ENCODE measurements around the gene DCLK1.

DNA sequence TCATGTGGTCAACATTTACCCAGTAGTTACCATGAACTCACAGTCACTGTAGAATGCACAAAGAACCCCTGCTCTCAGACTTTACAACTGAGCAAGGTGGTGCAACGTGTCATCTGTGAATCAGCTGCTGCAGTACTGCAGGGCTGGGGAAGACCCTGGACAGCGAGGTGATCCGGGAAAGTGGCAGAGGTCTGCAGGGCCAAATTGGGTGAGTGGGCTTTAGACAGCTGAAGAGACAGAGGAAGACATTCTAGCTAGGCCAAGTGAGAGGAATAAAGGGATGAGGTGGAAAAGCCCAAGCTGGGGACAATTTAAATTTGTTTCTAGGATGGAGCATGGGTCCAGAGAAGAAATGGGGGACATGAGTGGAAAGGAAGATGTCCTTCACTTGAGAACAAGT is 270.5 kb downstream of the DCLK1 start:
- no peak for TF ChIP-seq POLR2A (IDR thresholded peaks at IDR 0.05)
- TF ChIP-seq, protein P1, sequence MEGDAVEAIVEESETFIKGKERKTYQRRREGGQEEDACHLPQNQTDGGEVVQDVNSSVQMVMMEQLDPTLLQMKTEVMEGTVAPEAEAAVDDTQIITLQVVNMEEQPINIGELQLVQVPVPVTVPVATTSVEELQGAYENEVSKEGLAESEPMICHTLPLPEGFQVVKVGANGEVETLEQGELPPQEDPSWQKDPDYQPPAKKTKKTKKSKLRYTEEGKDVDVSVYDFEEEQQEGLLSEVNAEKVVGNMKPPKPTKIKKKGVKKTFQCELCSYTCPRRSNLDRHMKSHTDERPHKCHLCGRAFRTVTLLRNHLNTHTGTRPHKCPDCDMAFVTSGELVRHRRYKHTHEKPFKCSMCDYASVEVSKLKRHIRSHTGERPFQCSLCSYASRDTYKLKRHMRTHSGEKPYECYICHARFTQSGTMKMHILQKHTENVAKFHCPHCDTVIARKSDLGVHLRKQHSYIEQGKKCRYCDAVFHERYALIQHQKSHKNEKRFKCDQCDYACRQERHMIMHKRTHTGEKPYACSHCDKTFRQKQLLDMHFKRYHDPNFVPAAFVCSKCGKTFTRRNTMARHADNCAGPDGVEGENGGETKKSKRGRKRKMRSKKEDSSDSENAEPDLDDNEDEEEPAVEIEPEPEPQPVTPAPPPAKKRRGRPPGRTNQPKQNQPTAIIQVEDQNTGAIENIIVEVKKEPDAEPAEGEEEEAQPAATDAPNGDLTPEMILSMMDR (IDR thresholded peaks at IDR 0.05): no peak

All from lower leg skin (tissue), 3 donors.